GM04504 (cell line): ENCODE measurements around the gene KMT2B.
"Not testable (repeated sequence)": the region's sequence is repeated elsewhere in the genome, so short reads cannot be mapped to it uniquely, and the experiment has no call there.

Experiments
- DNase-seq: peaks from one replicate; pipeline ENCODE4 v3.0.0-alpha.2; 2012; ENCODE audit warnings: low read depth

Gene KMT2B, protein sequence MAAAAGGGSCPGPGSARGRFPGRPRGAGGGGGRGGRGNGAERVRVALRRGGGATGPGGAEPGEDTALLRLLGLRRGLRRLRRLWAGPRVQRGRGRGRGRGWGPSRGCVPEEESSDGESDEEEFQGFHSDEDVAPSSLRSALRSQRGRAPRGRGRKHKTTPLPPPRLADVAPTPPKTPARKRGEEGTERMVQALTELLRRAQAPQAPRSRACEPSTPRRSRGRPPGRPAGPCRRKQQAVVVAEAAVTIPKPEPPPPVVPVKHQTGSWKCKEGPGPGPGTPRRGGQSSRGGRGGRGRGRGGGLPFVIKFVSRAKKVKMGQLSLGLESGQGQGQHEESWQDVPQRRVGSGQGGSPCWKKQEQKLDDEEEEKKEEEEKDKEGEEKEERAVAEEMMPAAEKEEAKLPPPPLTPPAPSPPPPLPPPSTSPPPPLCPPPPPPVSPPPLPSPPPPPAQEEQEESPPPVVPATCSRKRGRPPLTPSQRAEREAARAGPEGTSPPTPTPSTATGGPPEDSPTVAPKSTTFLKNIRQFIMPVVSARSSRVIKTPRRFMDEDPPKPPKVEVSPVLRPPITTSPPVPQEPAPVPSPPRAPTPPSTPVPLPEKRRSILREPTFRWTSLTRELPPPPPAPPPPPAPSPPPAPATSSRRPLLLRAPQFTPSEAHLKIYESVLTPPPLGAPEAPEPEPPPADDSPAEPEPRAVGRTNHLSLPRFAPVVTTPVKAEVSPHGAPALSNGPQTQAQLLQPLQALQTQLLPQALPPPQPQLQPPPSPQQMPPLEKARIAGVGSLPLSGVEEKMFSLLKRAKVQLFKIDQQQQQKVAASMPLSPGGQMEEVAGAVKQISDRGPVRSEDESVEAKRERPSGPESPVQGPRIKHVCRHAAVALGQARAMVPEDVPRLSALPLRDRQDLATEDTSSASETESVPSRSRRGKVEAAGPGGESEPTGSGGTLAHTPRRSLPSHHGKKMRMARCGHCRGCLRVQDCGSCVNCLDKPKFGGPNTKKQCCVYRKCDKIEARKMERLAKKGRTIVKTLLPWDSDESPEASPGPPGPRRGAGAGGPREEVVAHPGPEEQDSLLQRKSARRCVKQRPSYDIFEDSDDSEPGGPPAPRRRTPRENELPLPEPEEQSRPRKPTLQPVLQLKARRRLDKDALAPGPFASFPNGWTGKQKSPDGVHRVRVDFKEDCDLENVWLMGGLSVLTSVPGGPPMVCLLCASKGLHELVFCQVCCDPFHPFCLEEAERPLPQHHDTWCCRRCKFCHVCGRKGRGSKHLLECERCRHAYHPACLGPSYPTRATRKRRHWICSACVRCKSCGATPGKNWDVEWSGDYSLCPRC (N-terminal part only)

GRCh38 chr19:35717665-35718344 is at the start of gene KMT2B:
Gene KMT2B (plus strand): TSS chr19:35718003. CDS start chr19:35718019, 16 bp downstream.
- peak; percentile 89 for DNase-seq

DNA sequence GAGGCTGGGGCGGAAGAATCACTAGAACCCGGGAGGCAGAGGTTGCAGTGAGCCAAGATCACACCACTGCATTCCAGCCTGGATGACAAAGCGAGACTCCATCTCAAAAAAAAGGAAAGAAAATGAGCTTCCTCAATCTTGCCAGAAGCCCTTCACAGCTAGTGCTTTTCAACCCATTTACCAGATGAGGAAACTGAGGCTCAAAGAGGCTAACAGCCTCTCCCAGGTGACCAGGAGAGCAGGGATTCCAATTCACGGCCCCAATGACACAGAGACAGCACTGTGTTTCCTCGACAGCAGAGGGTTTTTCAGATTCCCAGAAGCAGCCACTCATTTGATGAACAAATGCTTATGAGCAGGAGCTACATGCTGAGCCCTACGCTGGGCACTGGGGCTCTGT is 48.2 kb upstream of the KMT2B start:
- no peak for DNase-seq

DNA sequence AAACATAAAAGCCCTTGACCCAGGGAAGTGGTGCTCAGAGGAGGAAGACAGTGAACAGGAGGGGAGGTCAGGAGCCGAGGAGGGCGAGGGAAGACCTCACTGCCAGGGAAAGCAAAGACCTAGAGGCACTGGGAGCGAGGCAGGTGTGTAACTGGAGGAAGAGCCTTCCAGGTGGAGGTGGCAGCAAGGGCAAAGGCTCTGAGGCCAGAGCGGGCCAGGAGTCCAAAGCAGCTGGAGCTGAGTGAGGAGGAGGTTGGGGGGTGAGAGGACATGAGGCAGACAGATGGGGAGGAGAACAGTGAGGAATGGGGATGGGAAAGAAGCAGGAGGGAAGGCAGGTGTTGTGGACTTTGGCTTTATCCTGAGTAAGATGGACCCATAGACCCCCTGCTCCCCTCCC is 47.8 kb upstream of the KMT2B start:
- DNase-seq, result no peak

- DNase-seq, result no peak
These were observed 47.1 kb upstream of the KMT2B start for GRCh38 chr19:35670686-35671085.

DNA sequence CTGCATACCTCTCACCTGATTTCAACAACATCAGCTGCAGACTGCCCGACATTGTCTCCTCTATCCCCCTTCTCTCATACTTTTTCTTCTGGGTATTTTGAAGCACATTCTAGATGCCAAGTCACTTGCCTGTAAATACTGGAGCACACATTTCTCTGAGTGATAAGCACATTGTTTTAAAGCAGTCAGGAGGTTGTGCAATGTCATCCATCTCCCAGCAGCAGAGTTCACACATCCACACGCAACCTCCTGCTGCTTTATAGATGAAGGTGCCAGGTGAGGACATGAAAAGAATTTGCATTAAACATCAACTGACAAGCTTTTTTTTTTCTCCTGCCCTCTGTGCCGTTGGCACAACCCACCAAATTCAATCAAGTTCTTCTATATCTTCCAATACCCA is 46.0 kb upstream of the KMT2B start:
- DNase-seq, result no peak

DNA sequence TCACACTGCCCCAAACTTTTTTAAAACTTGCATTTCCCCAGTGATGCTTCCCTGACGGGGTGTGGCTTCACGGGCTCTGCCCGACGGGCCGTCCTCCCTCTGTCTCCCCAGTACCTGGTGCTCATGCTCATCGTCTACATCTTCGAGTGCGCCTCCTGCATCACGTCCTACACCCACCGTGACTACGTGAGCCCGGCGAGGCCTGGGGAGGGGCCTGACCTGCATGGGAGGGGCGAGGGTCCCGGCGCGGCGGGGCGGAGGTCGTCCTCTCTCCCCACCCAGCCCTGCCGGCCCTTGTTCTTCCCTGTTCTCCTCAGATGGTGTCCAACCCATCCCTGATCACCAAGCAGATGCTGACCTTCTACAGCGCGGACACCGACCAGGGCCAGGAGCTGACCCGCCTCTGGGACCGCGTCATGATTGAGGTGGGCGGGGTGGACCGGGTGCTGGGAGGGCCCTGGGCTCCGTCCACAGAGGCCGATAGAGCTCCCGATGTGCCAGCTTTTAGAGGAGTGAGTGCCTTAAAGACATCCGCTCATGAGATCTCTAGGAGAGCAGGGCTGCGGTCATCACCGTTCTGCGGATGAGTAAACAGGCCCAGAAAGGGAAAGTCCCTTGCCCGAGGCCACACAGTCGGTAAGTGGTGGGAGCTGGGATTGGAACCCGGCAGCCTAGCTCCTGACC is 44.5 kb upstream of the KMT2B start:
- peak; percentile 46 for DNase-seq

DNA sequence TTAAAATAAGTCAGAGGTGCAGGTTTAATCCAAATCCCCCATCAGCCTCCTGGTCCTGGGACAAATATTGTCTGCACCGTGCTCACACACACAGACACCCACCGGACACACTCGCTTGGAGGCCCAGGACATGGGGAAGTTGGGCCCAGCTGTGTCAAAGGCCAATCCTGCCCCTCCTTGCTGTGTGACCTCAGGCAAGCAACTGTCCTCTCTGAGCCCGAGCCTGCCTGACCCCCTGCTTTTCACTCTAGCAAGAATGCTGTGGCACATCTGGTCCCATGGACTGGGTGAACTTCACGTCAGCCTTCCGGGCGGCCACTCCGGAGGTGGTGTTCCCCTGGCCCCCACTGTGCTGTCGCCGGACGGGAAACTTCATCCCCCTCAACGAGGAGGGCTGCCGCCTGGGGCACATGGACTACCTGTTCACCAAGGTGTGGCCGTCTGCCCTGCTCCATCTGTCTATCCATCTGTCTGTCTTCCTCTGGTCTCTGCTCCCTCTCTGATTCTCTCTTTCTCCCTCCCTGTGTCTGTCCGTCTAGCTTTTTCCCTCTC is 42.1 kb upstream of the KMT2B start:
- DNase-seq, result no peak

- DNase-seq, result no peak
These were observed 28.0 kb upstream of the KMT2B start for GRCh38 chr19:35689836-35690235.

DNA sequence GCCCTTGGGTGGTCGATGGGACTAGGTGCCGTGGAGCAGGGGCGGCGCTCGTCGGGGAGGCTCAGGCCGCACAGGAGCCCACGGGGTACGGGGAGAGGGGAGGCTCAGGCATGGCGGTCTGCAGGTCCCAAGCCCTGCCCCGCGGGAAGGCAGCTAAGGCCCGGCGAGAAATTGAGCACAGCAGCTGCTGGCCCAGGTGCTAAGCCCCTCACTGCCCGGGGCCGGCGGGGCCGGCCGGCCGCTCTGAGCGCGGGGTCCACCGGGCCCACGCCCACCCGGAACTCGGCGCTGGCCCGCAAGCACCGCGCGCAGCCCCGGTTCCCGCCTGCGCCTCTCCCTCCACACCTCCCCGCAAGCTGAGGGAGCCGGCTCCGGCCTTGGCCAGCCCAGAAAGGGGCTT is 26.7 kb upstream of the KMT2B start:
- not testable (repeated sequence) for DNase-seq

GRCh38 chr19:35692010-35692409 is 25.8 kb upstream of the KMT2B start:
- DNase-seq, result no peak

GRCh38 chr19:35693422-35693821 is 24.4 kb upstream of the KMT2B start:
- DNase-seq, result no peak

DNA sequence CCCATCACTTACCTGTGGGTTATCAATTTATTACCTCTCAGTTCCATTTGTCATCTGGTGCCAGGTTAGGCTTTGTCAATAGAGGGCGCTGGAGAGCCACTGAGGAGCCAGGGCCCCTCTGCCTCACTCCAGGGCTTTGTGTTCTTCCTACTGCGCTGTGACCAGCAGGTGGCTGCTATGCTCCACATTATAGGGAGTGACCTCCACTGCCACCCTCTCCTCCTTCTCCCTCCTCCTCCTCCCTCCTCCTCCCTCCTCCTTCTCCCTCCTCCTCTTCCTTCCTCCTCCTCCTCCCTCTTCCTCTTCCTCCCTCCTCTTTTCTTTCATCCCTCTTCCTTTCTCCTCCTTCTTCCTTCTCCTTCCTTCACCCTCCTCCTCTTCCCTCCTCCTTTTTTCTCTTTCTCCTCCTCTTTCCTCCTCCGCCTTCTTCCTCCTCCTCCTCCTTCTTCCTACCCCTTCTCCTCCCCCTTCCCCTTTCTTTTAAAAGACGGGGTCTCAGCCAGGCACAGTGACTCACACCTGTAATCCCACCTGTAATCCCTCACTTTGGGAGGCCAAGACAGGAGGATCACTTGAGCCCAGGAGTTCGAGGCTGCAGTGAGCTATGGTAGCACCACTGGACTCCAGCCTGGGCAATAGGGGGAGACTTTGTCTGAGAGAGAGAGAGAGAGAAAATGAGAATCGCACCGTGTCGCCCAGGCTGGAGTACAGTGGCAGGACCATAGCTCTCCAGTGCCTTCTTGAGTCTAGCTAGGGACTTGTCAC is 23.8 kb upstream of the KMT2B start:
- DNase-seq, result peak; percentile 58

DNA sequence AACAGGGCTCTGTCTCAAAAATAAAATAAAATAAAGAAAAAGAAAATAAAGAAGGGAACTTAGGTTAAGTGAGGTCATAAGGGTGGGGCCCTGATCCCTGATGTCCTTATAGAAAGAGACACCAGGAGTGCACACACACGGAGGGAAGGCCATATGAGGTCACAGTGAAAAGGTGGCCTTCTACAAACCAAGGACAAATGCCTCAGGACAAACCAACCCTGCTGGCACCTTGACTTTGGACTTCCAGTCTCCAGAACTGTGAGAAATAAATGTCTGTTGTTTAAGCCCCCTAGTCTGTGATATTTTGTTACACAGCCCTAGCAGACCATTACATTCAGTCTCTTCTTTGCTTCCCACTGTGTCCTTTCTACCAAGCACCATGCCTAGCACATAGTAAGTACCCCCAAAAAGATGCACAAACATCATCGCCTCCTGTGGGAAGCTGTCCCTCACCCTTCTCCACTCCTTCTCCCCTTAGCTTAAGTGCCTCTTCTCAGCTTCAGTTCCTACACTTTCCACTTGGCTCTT is 21.8 kb upstream of the KMT2B start:
- DNase-seq, result no peak

DNA sequence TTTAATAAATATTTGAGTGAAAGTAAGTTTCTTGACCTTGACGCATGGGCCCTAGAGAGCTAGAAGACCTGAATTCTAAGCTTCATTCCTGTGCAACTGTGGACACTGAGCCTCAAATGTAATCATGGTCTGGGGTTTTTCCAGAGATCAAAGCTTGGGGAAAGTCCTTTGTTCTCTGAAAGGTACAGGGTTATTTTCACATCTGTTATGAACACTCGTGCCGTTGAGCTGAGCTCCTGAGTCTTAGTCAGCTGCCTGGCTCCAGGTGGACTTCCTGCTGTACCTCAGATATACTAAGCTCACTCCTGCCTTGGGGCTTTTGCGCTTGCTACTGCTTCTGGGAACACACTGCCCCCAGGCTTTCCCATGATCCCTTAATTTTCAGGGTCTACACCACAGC is 21.0 kb upstream of the KMT2B start:
- DNase-seq, result no peak

- peak; percentile 93 for DNase-seq
These were observed 15.4 kb upstream of the KMT2B start for GRCh38 chr19:35702223-35703012.

DNA sequence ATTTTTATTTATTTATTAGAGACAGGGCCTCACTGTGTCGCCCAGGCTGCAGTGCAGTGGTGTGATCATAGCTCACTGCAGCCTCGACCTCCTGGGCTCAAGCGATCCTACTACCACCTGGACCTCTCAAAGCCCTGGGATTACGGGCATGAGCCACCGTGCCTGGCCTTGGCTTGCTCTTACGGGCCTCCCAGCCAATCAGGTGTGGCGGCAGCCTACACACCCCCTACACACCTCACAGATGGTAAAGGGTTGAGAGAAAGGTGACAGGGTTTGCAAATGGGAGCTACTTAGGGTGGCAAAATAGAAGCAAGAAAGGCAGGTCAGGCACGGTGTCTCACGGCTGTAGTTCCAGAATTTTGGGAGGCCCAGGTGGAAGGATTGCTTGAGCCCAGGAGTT is 14.5 kb upstream of the KMT2B start:
- no peak for DNase-seq

DNA sequence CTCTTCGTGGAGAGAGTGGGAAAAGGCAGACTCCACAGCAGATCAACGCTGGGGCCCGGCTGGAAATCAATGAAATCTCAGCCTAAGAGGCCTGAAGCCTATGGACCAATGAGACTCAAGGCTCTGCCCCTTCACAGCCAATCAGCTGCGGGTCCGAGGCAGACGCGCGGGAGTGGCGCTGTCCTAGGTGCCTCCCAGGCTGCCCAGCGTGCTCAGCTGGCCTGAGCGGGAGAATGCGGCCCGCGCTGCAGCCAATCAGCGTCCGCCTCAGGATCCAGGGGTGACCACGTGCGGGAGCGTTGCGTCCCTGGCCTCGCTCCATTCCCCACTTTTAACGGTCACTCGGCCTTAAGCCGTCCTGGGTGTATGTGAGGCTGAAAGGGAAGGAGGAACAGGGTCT is 13.6 kb upstream of the KMT2B start, which contains the start of gene ZBTB32:
Gene ZBTB32, plus strand, starts transcription at position 341 of the 400 bp plus-strand sequence. CDS start 10,069 bp downstream, outside the sequence.
- no peak for DNase-seq

- DNase-seq, result no peak
These were observed 9.4 kb upstream of the KMT2B start for GRCh38 chr19:35708391-35708790.
